Dermis blood vessel endothelial cell (primary cell): ENCODE measurements around the gene PTPRN2. TPM values are rescaled to one million over a fixed set of nuclear protein-coding genes. Genes with fewer than 3 reads are reported as not detected.

Source experiments
- DNase-seq: peaks from one replicate; pipeline ENCODE4 v3.0.0; 2010
- total RNA-seq: library from RNA; depleted of rRNA; stranded (reverse); fragments of >200 nt; gene quantifications from 2 replicates; pipeline ENCODE4 v1.2.3, GENCODE V29; 2014

Gene PTPRN2
- total RNA-seq, 1 donor from 2014 or later: 2.2 TPM

- DNase-seq: no peak
Observed at GRCh38 chr7:158576050-158576762, 11.4 kb downstream of the PTPRN2 start.

DNA sequence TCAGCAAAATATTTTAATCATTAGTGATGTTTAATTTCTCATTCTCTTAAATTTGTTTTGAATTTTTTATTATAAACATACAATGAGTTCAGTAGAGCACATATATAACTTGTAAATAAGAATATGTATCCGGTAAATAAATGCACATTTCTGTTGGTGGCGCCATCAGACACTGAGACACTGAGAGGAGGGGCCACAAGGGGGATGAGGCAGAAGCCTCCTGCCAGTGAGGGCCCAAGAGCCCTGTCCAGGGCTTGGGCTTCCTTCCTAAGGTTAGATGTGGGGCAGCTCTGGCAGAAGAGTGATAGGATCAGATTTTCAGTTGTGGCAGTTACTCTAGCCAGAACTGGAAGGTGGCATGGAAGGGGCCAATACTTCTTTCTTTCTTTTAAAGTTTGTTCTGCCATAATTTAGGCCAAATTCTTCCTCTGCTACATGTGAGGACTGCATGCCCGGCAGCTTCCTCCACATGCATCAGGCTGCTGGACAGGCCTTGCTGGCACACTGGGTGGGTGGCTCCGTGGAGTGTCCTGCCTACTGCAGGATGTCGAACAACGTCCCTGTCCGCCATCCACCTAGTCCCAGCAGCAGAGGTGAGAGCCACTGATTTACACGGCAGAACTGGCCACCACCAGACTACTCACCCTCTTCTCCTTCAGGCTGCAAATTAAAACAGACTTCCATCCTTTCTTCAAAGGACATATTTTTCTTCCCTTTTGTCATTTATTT is 13.2 kb downstream of the PTPRN2 start:
- DNase-seq: no peak

- DNase-seq: no peak
Observed at GRCh38 chr7:158573310-158573709, 14.3 kb downstream of the PTPRN2 start.

DNA sequence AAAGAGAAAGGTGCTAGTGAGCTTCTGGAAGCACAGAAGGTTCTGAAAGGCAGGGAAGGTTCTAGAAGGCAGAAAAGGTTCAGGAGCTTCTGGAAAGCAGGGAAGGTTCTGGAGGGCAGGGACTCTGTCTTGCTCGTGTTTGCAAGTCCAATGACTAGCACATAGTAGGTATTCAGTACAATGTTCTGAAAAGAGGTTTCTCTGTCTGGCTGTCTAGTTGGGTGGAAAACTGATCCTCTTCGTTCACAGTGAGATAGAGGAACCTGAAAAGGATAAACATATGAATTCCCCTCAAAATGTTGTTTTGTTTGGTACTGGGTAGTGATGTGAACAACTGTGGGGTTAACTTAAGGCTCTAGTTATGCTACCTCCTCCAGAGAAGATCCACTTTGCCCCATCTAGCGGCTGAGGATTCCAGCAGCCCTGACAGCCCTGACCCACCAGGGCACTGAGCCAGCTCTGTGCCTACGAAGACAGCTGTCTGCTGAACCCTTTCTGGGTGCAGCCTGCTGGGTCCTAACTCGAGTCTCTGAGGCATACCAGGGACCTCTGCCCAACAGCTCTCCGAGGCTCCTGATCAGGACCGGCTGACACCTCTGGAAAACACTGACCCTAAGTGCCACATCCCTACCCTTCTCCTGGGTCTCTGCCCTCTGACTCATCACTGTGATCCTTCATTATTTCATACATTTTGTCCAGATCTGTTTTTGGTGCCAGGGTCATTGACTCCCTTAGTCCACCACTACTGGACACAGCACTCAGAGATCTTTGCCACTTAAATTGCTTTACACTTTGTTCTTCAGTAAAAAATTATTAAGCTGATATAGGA is 15.4 kb downstream of the PTPRN2 start:
- no peak for DNase-seq

GRCh38 chr7:158570449-158571170 is 17.0 kb downstream of the PTPRN2 start:
- DNase-seq: no peak

GRCh38 chr7:158569858-158570323 is 17.7 kb downstream of the PTPRN2 start:
- DNase-seq: no peak

DNA sequence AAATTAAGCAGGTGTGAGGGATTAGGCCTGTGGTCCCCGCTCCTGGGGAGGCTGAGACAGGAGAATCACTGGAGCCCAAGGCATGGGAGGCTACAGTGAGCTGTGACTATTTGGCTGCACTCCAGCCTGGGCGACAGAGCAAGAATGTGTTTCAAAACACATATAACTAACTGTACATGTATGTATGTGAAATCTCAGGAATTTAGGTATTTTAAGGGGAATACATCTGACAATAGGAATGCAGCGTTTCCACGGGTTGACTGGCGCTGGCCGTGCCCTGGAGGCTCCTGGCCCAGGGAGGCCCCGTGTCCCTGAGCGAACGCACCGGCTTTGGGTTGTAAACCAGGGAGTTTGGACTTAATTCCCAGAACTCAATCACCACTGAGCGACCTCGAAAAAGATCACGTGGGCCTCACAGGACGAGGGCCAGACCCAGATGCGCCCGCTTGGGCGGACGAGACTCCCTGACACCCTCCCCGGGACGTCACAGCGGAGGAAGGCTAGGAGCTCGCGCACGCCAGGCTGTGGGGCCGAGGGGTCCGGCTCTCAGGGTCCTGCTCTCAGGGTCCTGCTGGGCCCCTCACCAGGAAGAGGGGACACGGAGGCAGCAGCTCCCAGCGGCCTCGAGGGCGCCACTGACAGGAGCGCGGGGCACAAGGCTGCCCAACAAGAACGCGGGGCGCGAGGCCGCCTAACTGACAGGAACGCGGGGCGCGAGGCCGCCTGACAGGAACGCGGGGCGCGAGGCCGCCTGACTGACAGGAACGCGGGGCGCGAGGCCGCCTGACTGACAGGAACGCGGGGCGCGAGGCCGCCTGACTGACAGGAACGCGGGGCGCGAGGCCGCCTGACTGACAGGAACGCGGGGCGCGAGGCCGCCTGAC is 18.4 kb downstream of the PTPRN2 start:
- DNase-seq: no peak

GRCh38 chr7:158567153-158567603 is 20.4 kb downstream of the PTPRN2 start:
- no peak for DNase-seq

DNA sequence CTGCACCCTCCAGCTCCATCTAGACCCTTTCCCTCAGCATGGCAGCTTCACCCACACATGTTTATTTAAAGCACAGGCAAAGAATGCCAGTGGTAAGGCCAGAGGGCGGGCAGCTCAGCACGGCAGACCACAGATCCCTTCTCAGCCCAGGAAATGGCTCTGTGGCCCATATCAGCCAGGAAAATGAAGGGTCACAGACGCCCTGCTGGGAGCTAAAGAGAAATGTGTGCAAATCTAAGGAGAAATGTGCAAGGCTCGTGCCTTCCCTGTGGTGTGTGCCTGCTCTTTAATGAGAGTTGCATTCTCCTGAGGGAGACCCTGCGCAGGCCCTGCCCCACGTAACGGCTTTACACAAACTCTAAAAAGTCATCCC is 23.0 kb downstream of the PTPRN2 start:
- DNase-seq: no peak

DNA sequence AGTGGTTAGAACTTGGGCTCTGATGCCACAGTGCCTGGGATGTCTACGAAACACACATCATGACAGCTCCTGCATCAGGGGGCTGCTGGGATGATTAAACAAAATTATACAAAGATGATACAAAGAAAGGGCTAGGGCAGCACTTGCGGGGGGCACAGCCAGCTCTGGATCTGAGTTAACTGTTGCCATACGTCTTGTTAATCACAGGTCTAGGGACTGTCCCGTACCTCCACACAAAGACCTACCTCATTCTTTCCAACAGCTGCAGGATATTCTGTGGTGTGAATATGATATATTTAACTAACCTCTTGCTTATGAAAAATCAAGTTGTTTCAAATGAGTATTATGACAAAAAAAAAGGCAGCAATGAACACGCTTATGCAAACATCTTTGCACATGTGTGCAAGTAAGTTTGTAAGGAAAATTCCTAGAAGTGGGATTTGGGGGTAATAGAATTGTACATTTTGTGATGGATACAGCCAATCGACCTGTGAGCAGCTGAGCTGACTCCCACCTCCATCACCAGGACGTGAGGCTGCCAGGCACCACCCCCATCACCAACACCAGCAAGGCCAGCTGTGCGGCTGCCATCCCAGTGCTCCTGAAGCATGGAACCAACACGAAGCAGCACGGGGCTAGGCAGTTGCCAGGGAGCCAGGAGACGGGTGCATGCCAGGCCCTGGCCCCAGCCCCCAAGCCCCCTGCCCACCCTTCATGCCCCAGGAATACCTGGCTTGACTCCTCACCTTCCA is 23.5 kb downstream of the PTPRN2 start:
- no peak for DNase-seq

DNA sequence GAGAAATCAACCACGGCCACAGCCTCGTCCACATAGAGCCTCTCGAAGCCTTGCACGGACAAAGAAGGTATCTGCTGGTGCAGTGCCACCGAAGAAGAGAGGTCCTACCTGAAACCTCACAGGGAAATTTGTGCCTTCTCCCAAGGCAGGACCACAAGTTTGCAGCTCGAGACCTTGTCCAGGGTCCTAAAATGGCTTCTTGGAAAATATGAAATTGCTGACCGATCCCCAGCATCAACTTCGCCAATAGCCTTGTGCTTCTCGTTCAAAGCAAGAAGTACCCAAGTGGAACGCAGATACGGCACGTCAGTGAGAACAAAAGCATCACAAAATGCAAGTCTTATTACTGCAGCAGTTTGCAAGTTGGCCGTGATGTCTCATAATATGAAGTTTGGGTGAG is 24.6 kb downstream of the PTPRN2 start:
- DNase-seq: no peak

DNA sequence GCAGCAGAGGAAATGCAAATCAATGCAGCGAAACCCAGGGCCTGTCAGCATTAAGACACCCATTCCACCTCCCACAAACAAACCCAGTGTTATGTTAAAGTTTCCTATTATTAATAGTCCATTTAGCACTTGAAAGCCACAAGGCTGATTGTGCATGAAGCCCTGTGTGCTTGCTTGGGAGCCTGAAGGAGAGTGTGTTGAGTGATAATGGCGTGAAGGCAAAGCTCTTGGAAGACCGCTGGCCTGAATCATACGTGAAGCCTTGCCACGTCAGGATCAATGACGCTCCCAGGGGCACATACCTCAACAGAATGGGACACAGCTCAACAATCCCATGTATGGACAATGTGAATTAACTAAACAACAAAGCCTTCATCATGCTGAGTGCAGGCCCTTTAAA is 25.1 kb downstream of the PTPRN2 start:
- DNase-seq: no peak

DNA sequence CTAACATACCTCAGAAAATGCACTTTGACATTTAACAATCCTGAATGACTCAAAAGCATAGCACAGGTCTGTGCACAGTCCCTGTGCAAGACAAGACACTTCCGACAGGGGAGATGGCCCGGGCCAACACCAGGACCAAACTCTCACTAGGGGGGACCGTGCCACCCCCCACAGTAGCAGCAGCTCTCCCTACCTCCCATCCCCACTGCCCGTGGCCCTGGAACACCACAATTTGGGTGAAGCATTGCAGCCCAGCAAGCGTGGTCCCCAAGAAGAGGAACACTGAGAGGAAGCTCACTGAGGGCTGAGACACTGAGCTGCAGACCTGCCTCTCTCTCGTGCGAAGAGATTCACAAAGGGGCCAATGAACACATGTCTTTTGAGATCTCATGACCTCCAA is 26.0 kb downstream of the PTPRN2 start:
- DNase-seq: no peak

DNA sequence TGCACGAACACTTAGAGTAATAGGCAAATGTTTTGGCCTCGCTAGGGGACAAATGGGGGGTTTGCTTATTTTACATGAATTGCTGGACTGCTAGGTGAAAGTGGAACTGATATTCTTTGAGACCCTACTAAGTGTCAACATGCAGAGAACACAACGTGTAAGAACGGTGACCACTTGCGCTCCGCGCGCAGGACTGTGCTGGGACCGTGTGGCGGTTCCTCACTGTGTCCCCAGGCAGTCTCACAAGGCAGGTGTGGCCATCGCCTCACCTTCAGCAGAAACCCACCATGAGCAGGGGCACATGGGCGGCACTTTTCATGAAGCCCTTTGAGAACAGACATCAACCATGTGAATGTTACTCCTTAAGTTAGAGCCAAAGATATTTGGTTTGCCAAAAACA is 27.2 kb downstream of the PTPRN2 start:
- no peak for DNase-seq

DNA sequence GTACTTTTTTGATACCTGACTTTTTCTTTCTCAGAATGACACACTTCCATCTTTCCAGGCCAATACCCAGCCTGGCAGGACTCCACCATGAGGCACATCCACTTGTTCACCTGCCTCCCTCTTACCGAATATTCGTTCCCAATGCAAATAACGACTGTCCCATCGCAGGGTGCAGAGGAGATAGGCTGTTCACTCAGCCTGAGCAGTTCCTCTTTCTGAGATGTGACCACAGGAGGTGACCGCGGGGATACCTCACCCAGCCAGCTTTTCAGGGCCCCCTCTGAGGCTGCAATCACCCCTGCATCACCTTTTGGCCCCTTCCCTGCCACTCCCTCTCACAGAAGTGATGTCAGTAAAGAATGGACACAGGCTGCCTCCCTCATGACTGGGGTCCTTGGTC is 28.3 kb downstream of the PTPRN2 start:
- no peak for DNase-seq

DNA sequence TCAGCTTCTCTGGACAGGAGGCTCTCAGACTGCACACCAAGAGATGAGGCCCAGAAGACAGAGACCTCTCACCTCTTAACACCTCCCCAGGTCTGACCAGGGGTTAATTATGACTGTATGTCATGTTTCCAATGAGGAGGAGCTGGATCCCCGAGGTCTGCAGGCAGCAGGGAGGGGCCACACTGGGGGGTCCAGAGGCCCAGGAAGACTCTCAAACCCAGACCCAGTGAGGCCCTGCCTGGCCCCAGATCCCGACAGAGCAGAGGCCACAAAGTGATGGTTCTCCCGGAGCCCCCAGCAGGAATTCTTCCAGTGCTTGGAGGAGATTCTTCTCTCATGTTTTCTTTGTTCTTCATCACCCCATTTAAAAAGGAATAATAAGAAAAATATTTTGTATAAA is 28.8 kb downstream of the PTPRN2 start:
- no peak for DNase-seq

- DNase-seq: no peak
Observed at GRCh38 chr7:158557441-158557755, 30.2 kb downstream of the PTPRN2 start.

GRCh38 chr7:158556721-158557440 is 30.7 kb downstream of the PTPRN2 start:
- no peak for DNase-seq

GRCh38 chr7:158555034-158555520 is 32.5 kb downstream of the PTPRN2 start:
- no peak for DNase-seq

- DNase-seq: no peak
Observed at GRCh38 chr7:158550886-158551452, 36.7 kb downstream of the PTPRN2 start.
